Effector memory CD4-positive, alpha-beta T cell (primary cell): ENCODE results near the gene DHX40.
"Not testable (repeated sequence)": the region's sequence is repeated elsewhere in the genome, so short reads cannot be mapped to it uniquely, and the experiment has no call there.

Source experiments
- DNase-seq, 3 donors: peaks; one replicate each; pipeline ENCODE4 v3.0.0-alpha.2; 2020
- H3K27ac ChIP-seq: 2 replicates; pipeline ENCODE4 v1.7.0; 2013; ENCODE audit warnings: mild to moderate bottlenecking, low read length, moderate library complexity; ENCODE audit not compliant: insufficient read depth, poor library complexity, severe bottlenecking
- H3K27me3 ChIP-seq: replicated peaks from 2 replicates; pipeline ENCODE4 v1.7.0; 2013; ENCODE audit warnings: mild to moderate bottlenecking, low read length; ENCODE audit not compliant: insufficient read depth, control insufficient read depth, poor library complexity, severe bottlenecking
- H3K36me3 ChIP-seq: 2 replicates; pipeline ENCODE4 v1.7.0; 2013; ENCODE audit warnings: mild to moderate bottlenecking, low read length, moderate library complexity; ENCODE audit not compliant: control insufficient read depth, insufficient read depth
- H3K4me1 ChIP-seq: 2 replicates; pipeline ENCODE4 v1.7.0; 2013; ENCODE audit warnings: low read length, mild to moderate bottlenecking; ENCODE audit not compliant: control insufficient read depth, insufficient read depth, poor library complexity, severe bottlenecking
- H3K4me3 ChIP-seq: 2 replicates; pipeline ENCODE4 v1.7.0; 2013; ENCODE audit warnings: low read length, low read depth, mild to moderate bottlenecking; ENCODE audit not compliant: insufficient read depth, poor library complexity, severe bottlenecking
- H3K9me3 ChIP-seq: 2 replicates; pipeline ENCODE4 v1.7.0; 2013; ENCODE audit warnings: mild to moderate bottlenecking, low read length, moderate library complexity; ENCODE audit not compliant: control insufficient read depth

Gene DHX40

DNA sequence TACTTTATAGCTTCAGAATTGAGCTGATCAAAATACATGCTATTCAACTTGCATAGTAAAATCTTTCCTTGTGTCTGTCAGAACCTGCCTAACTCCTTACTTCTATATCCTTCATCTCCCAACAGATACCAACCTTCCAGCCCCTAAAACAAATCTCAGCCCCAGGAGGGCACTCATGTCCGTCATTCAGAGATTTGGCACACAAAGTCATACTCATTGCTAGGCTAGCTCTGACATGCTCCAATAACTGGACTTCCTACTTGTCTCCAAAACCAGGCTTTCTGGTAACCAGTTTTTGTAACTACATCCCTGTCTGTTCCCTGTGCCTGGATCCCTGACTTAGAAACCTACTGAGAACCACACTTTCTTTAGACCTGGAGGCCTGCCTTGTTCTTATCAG, 37.5 kb upstream of the DHX40 start:
- Histone ChIP-seq H3K4me1 (no peaks in the 10 kb centered on the region), H3K27me3 (no peaks in the 10 kb centered on the region), H3K27ac (no peak overlapping the region), H3K36me3 (no peaks in the 10 kb centered on the region), H3K9me3 (no peaks in the 10 kb centered on the region), H3K4me3 (no peak overlapping the region)
- DNase-seq: no peak

DNA sequence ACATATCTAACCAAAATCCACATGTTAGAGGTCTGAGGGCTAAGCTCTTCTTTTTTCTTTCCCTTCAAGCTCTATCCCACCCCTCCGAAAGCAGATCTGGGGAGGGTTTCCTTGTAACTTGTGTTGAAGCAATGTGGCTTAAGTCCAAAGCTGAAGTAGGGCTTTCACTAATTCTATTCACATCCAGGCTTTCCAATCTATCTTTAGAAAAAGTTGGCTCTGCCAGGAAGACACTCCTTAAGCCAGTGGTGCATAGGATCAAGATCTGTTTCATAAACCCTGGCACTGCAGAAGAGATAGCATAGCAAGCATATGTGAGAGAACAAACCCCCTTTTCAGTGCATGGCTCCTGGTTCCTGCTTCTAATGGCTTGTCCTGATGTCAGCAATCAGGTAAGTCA, 34.9 kb upstream of the DHX40 start:
- no peaks in the 10 kb centered on the region for H3K9me3 ChIP-seq

DNA sequence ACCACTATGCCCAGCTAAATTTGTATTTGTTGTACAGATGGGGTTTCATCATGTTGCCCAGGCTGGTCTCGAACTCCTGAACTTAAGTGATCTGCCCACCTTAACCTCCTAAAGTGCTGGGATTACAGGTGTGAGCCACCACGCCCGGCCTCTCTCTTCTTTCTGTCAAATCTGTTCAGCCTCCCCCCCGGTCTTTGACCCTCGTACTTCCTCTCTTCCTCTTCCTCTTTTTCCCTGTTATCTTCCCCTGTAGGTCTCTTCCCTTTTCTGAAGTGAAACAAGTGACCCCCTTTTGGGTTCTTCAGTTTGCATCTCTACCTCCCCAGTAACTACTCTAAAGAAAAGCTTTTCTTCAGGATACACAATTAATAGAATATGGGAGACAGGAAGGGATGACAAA, 31.7 kb upstream of the DHX40 start:
- no peak for DNase-seq
- Histone ChIP-seq H3K27me3 (no peaks in the 10 kb centered on the region), H3K9me3 (no peaks in the 10 kb centered on the region), H3K36me3 (no peaks in the 10 kb centered on the region), H3K4me3 (no peak overlapping the region), H3K4me1 (no peaks in the 10 kb centered on the region), H3K27ac (no peak overlapping the region)

More for the DNA sequence above, 34.9 kb upstream of the DHX40 start:
- no peaks in the 10 kb centered on the region for H3K4me1 ChIP-seq
- no peak overlapping the region for H3K27ac ChIP-seq
- no peak overlapping the region for H3K4me3 ChIP-seq
- H3K27me3 ChIP-seq: no peaks in the 10 kb centered on the region
- DNase-seq: no peak
- no peaks in the 10 kb centered on the region for H3K36me3 ChIP-seq

DNA sequence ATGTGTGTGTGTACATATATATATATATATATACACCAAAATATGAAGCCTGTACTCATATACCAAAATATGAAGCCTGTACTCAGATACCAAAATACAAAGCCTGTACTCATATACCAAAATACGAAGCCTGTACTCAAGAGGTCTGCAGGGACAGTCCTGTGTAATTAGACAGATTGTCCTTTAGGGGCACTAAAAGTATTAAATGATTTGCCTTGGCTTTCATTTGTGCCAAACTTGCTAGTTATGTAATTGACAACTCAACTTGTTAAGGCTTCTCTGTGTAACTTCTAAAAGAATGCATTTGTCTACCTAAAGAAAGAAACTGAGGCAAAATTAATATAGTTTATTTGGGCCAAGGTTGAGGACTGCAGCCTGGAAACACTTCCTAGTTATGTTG, 30.8 kb upstream of the DHX40 start:
- Histone ChIP-seq H3K4me1 (no peaks in the 10 kb centered on the region), H3K9me3 (no peaks in the 10 kb centered on the region), H3K27me3 (no peaks in the 10 kb centered on the region), H3K4me3 (no peak overlapping the region), H3K36me3 (no peaks in the 10 kb centered on the region), H3K27ac (no peak overlapping the region)
- no peak for DNase-seq

DNA sequence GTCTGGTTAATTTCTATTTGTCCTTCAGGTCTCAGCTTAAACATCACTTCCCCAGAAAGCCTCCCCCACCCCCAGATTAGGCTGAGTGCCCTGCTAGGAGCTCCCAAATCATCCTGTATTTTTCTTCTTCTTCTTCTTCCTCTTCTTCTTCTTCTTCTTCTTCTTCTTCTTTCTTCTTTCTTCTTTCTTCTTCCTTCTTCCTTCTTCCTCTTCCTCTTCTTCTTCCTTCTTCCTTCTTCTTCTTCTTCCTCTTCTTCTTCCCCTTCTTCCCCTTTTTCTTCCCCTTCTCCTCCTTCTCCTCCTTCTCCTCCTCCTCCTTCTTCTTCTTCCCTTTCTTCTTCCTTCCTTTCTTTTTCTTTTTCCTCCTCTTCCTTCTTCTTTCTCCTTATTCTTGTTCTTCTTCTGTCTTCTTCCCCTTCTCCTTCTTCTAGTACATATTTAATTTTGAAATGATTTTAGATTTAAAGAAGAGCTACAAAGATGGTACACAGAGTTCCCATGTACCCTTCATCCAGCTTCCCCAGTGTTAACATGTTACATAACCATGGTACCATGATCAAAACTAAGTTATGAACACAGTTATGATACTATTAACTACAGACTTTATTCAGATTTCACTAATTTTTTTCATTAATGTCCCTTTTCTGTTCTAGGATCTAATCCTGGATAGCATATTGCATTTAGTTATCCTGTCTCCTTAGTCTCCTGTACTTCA, 27.1 kb upstream of the DHX40 start:
- Histone ChIP-seq H3K27ac (no peak overlapping the region), H3K4me1 (no peaks in the 10 kb centered on the region), H3K4me3 (no peak overlapping the region), H3K9me3 (no peaks in the 10 kb centered on the region), H3K36me3 (no peaks in the 10 kb centered on the region), H3K27me3 (no peaks in the 10 kb centered on the region)
- DNase-seq: no peak

DNA sequence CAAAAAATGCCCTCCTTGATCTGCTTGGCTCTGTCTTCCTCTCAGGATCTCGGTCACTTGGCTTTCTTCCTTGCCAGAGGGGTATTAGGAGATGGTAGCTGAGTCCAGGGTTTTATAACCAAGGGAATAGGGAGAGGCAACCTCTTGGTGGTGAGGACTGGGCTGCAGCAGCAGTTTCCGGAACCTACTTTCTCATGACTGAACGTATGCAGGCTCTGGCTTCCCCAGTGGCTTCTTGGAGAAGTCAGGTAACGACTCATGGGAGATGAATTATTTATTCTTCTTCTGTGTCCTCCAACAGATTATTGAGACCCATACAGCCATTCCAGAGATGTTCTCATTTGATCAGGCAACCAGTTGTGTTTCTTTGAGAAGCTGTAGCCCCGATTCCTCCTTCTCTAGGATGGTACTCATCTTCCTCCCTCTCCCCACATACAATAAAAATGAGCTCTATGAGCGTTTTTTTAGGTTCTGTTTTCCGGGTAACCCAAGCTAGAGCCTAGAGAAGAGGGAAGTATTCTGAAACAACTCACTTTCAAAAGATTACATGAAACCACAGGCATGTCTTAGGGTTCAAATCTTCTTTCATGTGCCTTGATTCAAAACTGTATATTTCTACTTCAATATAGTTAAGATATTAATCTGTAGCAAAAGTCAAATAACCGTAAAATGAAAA, 22.3 kb upstream of the DHX40 start:
- H3K4me3 ChIP-seq: no peak overlapping the region
- H3K27ac ChIP-seq: no peak overlapping the region
- no peaks in the 10 kb centered on the region for H3K9me3 ChIP-seq
- no peaks in the 10 kb centered on the region for H3K4me1 ChIP-seq
- H3K36me3 ChIP-seq: no peaks in the 10 kb centered on the region
- H3K27me3 ChIP-seq: no peaks in the 10 kb centered on the region
- no peak for DNase-seq

DNA sequence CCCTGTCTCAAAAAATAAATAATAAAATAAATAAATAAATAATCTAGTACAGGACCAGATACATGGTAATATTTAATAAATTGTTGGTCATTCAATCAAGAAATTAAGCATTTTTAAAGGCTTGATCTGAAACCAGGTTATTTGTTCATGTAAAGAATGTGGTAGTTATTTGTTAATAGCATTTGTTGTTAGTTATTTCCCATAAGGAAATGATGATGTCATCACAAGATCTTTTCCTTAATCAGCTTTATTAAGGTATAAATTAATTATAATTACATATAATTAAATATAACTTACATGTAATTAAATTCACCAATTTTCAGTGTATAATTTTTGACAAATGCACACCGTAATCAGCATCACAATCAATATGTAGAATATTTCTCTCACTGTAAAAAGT, 19.5 kb upstream of the DHX40 start:
- Histone ChIP-seq H3K36me3 (no peaks in the 10 kb centered on the region), H3K27ac (no peak overlapping the region), H3K4me1 (no peaks in the 10 kb centered on the region), H3K4me3 (no peak overlapping the region), H3K27me3 (no peaks in the 10 kb centered on the region), H3K9me3 (no peaks in the 10 kb centered on the region)
- no peak for DNase-seq

DNA sequence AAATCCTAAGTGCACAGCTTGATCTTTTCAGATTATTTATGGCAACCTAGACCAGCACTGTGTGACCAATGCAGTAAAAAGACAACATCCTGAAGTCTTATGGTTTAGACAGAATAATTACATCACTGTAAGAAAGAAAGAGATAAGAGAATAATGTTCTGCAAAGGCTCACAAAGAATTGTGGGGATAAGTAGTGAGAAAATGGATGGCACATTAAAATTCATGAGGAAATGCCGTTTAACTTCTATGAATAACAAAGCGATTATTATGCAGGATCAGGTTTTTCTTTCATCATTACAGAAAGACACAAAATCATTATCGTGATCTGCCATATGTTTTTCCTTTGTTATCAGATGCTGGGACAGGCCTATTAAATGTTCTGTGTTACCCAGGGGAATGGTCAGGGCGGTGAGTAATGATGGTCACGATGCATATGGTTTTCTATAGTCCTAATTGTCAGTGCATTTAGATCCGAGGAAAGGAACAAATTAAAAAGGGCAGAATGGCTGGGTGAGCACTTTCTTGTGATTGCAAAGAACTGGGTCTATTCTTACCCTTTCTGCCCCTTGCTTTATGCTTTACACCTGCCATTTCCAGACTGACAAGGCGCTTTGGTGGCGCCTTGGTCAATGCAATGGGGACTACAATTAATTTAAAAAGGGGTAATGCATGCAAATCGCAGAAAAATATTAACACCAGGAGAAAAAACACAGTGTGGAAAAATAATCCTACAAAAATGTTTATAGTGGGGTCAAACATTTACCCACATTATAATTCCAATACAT, 18.1 kb upstream of the DHX40 start:
- Histone ChIP-seq H3K27ac (no peak overlapping the region), H3K4me3 (no peak overlapping the region), H3K36me3 (no peaks in the 10 kb centered on the region), H3K4me1 (no peaks in the 10 kb centered on the region), H3K27me3 (no peaks in the 10 kb centered on the region), H3K9me3 (no peaks in the 10 kb centered on the region)
- DNase-seq: no peak

DNA sequence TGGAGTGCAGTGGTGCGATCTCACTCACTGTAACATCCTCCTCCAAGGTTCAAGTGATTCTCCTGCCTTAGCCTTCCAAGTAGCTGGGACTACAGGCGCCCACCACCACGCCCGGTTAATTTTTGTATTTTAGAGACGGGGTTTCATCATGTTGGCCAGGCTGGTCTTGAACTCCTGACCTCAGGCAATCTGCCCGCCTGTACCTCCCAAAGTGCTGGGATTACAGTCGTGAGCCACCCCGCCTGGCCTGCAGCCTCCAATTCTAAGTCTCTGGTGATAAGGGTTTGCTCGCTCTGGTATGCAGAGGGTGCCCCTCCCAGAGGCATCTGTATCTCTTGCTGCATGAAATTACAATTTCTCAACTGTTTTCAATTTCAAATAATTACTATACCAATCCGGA, 16.4 kb upstream of the DHX40 start:
- H3K36me3 ChIP-seq, H3K9me3 ChIP-seq, H3K27me3 ChIP-seq, DNase-seq, H3K27ac ChIP-seq, H3K4me3 ChIP-seq, H3K4me1 ChIP-seq: not testable (repeated sequence)

DNA sequence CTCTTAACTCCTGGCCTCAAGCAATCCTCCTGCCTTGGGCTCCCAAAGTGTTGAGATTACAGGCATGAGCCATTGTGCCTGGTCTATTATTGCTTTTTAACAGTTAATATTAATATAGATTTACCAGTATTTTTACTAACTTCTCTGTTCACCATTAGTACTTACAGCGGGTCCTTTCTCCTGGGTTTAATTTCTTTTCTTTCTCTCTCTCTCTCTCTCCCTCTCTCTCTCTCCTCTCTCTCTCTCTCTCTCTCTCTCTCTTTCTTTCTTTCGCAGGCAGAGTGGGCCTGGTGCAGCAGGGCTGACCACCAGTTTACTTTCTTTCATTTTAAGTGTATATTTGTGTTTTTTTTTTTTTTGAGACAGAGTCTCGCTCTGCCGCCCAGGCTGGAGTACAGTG, 14.7 kb upstream of the DHX40 start:
- no peaks in the 10 kb centered on the region for H3K36me3 ChIP-seq
- no peaks in the 10 kb centered on the region for H3K4me1 ChIP-seq
- H3K9me3 ChIP-seq: no peaks in the 10 kb centered on the region
- no peak overlapping the region for H3K4me3 ChIP-seq
- no peaks in the 10 kb centered on the region for H3K27me3 ChIP-seq
- DNase-seq: no peak
- no peak overlapping the region for H3K27ac ChIP-seq
